ENCODE measurements around the gene TOMM34. TPM values are rescaled to one million over a fixed set of nuclear protein-coding genes. Genes with fewer than 3 reads are reported as not detected.

The TOMM34 gene
- total RNA-seq, 2 donors from 2014 or later: 9.1 to 9.2 TPM

GRCh38 chr20:44912189-44912588 is 48.0 kb downstream of the TOMM34 start:
- ATAC-seq (no peak), DNase-seq (no peak)
- H3K36me3 Mint-ChIP-seq (ENCODE audit: low read depth): peaks cover 2% of the 10 kb centered on the region
- H3K27me3 Mint-ChIP-seq: no peaks in the 10 kb centered on the region
- H3K4me3 Mint-ChIP-seq: no peak overlapping the region
- no peaks in the 10 kb centered on the region for H3K9me3 ChIP-seq (ENCODE audit: control insufficient read depth, low read length, poor library complexity, severe bottlenecking)
- peaks cover 23% of the 10 kb centered on the region for H3K4me1 Mint-ChIP-seq
- H3K27ac Mint-ChIP-seq: peak overlapping the region; percentile 11

GRCh38 chr20:44911264-44911921 is 48.8 kb downstream of the TOMM34 start:
- no peak overlapping the region for H3K4me3 Mint-ChIP-seq
- DNase-seq (peak in 1 of 3 donors; percentile 27), ATAC-seq (no peak)
- H3K4me1 Mint-ChIP-seq: peaks cover 23% of the 10 kb centered on the region
- no peak overlapping the region for H3K27ac Mint-ChIP-seq
- H3K36me3 Mint-ChIP-seq (ENCODE audit: low read depth): peaks cover 2% of the 10 kb centered on the region
- no peaks in the 10 kb centered on the region for H3K27me3 Mint-ChIP-seq
- no peaks in the 10 kb centered on the region for H3K9me3 ChIP-seq (ENCODE audit: control insufficient read depth, low read length, poor library complexity, severe bottlenecking)

- Mint-ChIP-seq H3K27me3 (no peaks in the 10 kb centered on the region), H3K4me3 (peak overlapping the region; percentile 84), H3K27ac (no peak overlapping the region), H3K4me1 (peaks cover 23% of the 10 kb centered on the region), H3K36me3 (ENCODE audit: low read depth) (peaks cover 2% of the 10 kb centered on the region)
- DNase-seq: no peak
- no peaks in the 10 kb centered on the region for H3K9me3 ChIP-seq (ENCODE audit: control insufficient read depth, low read length, poor library complexity, severe bottlenecking)
- no peak for ATAC-seq
Measured at GRCh38 chr20:44910690-44911262, 49.4 kb downstream of the TOMM34 start.

- DNase-seq (peak; percentile 48 to 75 (median 74)), ATAC-seq (peak; percentile 94)
- Mint-ChIP-seq H3K36me3 (ENCODE audit: low read depth) (peaks cover under 1% of the 10 kb centered on the region), H3K4me3 (peak within 1 kb of the TSS; percentile 84), H3K27ac (peak within 1 kb of the TSS; percentile 85), H3K4me1 (peaks cover 22% of the 10 kb centered on the region), H3K27me3 (no peaks in the 10 kb centered on the region)
- no peaks in the 10 kb centered on the region for H3K9me3 ChIP-seq (ENCODE audit: control insufficient read depth, low read length, poor library complexity, severe bottlenecking)
Measured at GRCh38 chr20:44909872-44910689, 50.1 kb downstream of the TOMM34 start, which contains the start of gene PABPC1L. Gene PABPC1L (plus strand): TSS chr20:44910060. CDS start chr20:44910144, 84 bp downstream.

GRCh38 chr20:44908987-44909871 is 51.0 kb downstream of the TOMM34 start:
- DNase-seq (no peak), ATAC-seq (peak; percentile 1)
- Mint-ChIP-seq H3K4me1 (peaks cover 18% of the 10 kb centered on the region), H3K4me3 (peak overlapping the region; percentile 84), H3K36me3 (ENCODE audit: low read depth) (no peaks in the 10 kb centered on the region), H3K27ac (peak overlapping the region; percentile 85), H3K27me3 (no peaks in the 10 kb centered on the region)
- H3K9me3 ChIP-seq (ENCODE audit: control insufficient read depth, low read length, poor library complexity, severe bottlenecking): no peaks in the 10 kb centered on the region

- ATAC-seq (no peak), DNase-seq (no peak)
- H3K9me3 ChIP-seq (ENCODE audit: control insufficient read depth, low read length, poor library complexity, severe bottlenecking): no peaks in the 10 kb centered on the region
- no peak overlapping the region for H3K27ac Mint-ChIP-seq
- H3K4me1 Mint-ChIP-seq: peaks cover 17% of the 10 kb centered on the region
- H3K36me3 Mint-ChIP-seq (ENCODE audit: low read depth): peaks cover 4% of the 10 kb centered on the region
- H3K4me3 Mint-ChIP-seq: no peak overlapping the region
- no peaks in the 10 kb centered on the region for H3K27me3 Mint-ChIP-seq
Measured at GRCh38 chr20:44904377-44904776, 55.8 kb downstream of the TOMM34 start.

- peaks cover 24% of the 10 kb centered on the region for H3K4me1 Mint-ChIP-seq
- no peaks in the 10 kb centered on the region for H3K9me3 ChIP-seq (ENCODE audit: control insufficient read depth, low read length, poor library complexity, severe bottlenecking)
- no peaks in the 10 kb centered on the region for H3K27me3 Mint-ChIP-seq
- ATAC-seq (no peak), DNase-seq (no peak)
- no peak overlapping the region for H3K4me3 Mint-ChIP-seq
- H3K36me3 Mint-ChIP-seq (ENCODE audit: low read depth): peaks cover 4% of the 10 kb centered on the region
- H3K27ac Mint-ChIP-seq: peak overlapping the region; percentile 56
Measured at GRCh38 chr20:44901974-44902373, 58.2 kb downstream of the TOMM34 start.

- Mint-ChIP-seq H3K36me3 (ENCODE audit: low read depth) (peaks cover 7% of the 10 kb centered on the region), H3K4me3 (no peak overlapping the region)
Measured at GRCh38 chr20:44900231-44900854, 59.9 kb downstream of the TOMM34 start.

GRCh38 chr20:44897133-44897532 is 63.1 kb downstream of the TOMM34 start:
- Mint-ChIP-seq H3K27ac (peak overlapping the region; percentile 93), H3K27me3 (no peaks in the 10 kb centered on the region), H3K36me3 (ENCODE audit: low read depth) (peaks cover 9% of the 10 kb centered on the region), H3K4me1 (peaks cover 61% of the 10 kb centered on the region), H3K4me3 (no peak overlapping the region)
- ATAC-seq (no peak), DNase-seq (no peak)
- no peaks in the 10 kb centered on the region for H3K9me3 ChIP-seq (ENCODE audit: control insufficient read depth, low read length, poor library complexity, severe bottlenecking)

More at GRCh38 chr20:44900231-44900854, 59.9 kb downstream of the TOMM34 start:
- H3K4me1 Mint-ChIP-seq: peaks cover 39% of the 10 kb centered on the region
- ATAC-seq (no peak), DNase-seq (no peak)
- peak overlapping the region; percentile 79 for H3K27ac Mint-ChIP-seq
- H3K27me3 Mint-ChIP-seq: no peaks in the 10 kb centered on the region
- no peaks in the 10 kb centered on the region for H3K9me3 ChIP-seq (ENCODE audit: control insufficient read depth, low read length, poor library complexity, severe bottlenecking)

- no peaks in the 10 kb centered on the region for H3K9me3 ChIP-seq (ENCODE audit: control insufficient read depth, low read length, poor library complexity, severe bottlenecking)
- Mint-ChIP-seq H3K4me3 (peak overlapping the region; percentile 82), H3K36me3 (ENCODE audit: low read depth) (peaks cover 9% of the 10 kb centered on the region), H3K27me3 (no peaks in the 10 kb centered on the region), H3K27ac (peak overlapping the region; percentile 93), H3K4me1 (peaks cover 66% of the 10 kb centered on the region)
- no peak for DNase-seq
- no peak for ATAC-seq
Measured at GRCh38 chr20:44896583-44896982, 63.6 kb downstream of the TOMM34 start.

- H3K36me3 Mint-ChIP-seq (ENCODE audit: low read depth): peaks cover 9% of the 10 kb centered on the region
- ATAC-seq (peak; percentile 40), DNase-seq (no peak)
- peak overlapping the region; percentile 78 for H3K4me3 Mint-ChIP-seq
- H3K27ac Mint-ChIP-seq: peak overlapping the region; percentile 93
- peaks cover 60% of the 10 kb centered on the region for H3K4me1 Mint-ChIP-seq
- H3K27me3 Mint-ChIP-seq: no peaks in the 10 kb centered on the region
- H3K9me3 ChIP-seq (ENCODE audit: control insufficient read depth, low read length, poor library complexity, severe bottlenecking): no peaks in the 10 kb centered on the region
Measured at GRCh38 chr20:44894959-44895358, 65.2 kb downstream of the TOMM34 start.

All from T-helper 17 cell (primary cell).